Loucy (cell line): ENCODE data around the gene RBP3.

Source experiments
- H2AFZ ChIP-seq: fragments of 200-600 bp; sonication (generic); 2 replicates; pipeline ENCODE4 v1.6.0; 2016; ENCODE audit warnings: antibody characterized with exemption, mild to moderate bottlenecking, low read length, moderate library complexity
- H3F3A ChIP-seq: fragments of 200-600 bp; 2 replicates; pipeline ENCODE4 v1.6.0; 2016; ENCODE audit warnings: antibody characterized with exemption, low read depth, mild to moderate bottlenecking
- H3K27me3 ChIP-seq: fragments of 200-600 bp; sonication (generic); 2 replicates; pipeline ENCODE4 v1.6.1; 2014; ENCODE audit warnings: low read length, mild to moderate bottlenecking; ENCODE audit not compliant: insufficient read depth, poor library complexity, severe bottlenecking
- H3K36me3 ChIP-seq: fragments of 200-600 bp; sonication (generic); 2 replicates; pipeline ENCODE4 v1.6.1; 2016; ENCODE audit warnings: low read length; ENCODE audit not compliant: insufficient read depth
- H3K4me1 ChIP-seq: fragments of 200-600 bp; sonication (generic); 2 replicates; pipeline ENCODE4 v1.5.1; 2014; ENCODE audit warnings: low read length, mild to moderate bottlenecking; ENCODE audit not compliant: insufficient read depth, poor library complexity, severe bottlenecking
- H3K4me2 ChIP-seq: fragments of 200-600 bp; sonication (generic); 2 replicates; pipeline ENCODE4 v1.6.0; 2014; ENCODE audit warnings: antibody characterized with exemption, low read length, low read depth, mild to moderate bottlenecking; ENCODE audit not compliant: poor library complexity, severe bottlenecking
- H3K4me3 ChIP-seq: fragments of 200-600 bp; sonication (generic); 2 replicates; pipeline ENCODE4 v1.5.1; 2014; ENCODE audit warnings: low read length, mild to moderate bottlenecking, mixed read lengths; ENCODE audit not compliant: poor library complexity, severe bottlenecking
- H3K79me2 ChIP-seq: fragments of 200-600 bp; sonication (generic); 2 replicates; pipeline ENCODE4 v1.6.1; 2014; ENCODE audit warnings: low read length; ENCODE audit not compliant: insufficient read depth
- H3K9ac ChIP-seq: fragments of 200-600 bp; sonication (generic); 2 replicates; pipeline ENCODE4 v1.6.0; 2014; ENCODE audit warnings: mild to moderate bottlenecking, low read depth, low read length, moderate library complexity; ENCODE audit not compliant: poor library complexity, severe bottlenecking
- H3K9me2 ChIP-seq: fragments of 200-600 bp; sonication (generic); replicated peaks from 2 replicates; pipeline ENCODE4 v1.6.1; 2016; ENCODE audit warnings: low read depth, low read length, mixed read lengths
- H3K9me3 ChIP-seq: fragments of 200-600 bp; sonication (generic); 2 replicates; pipeline ENCODE4 v1.6.1; 2014; ENCODE audit warnings: mild to moderate bottlenecking, antibody characterized with exemption, low read length, low read depth; ENCODE audit not compliant: insufficient read depth
- H4K20me1 ChIP-seq: fragments of 200-600 bp; sonication (generic); 2 replicates; pipeline ENCODE4 v1.6.0; 2014; ENCODE audit warnings: antibody characterized with exemption, low read length, mild to moderate bottlenecking; ENCODE audit not compliant: insufficient read depth, poor library complexity, severe bottlenecking
- EZH2phosphoT487 ChIP-seq: fragments of 200-600 bp; IDR thresholded peaks from 2 replicates; pipeline ENCODE4 v1.6.1; 2018; ENCODE audit warnings: antibody characterized with exemption, mild to moderate bottlenecking, moderate library complexity, borderline replicate concordance
- TF ChIP-seq, protein P1 (sequence below): fragments of 200-600 bp; sonication (generic); conservative IDR thresholded peaks from 2 replicates; pipeline ENCODE4 v1.5.1; 2014; ENCODE audit warnings: mild to moderate bottlenecking, antibody characterized with exemption, low read length

Gene RBP3

DNA sequence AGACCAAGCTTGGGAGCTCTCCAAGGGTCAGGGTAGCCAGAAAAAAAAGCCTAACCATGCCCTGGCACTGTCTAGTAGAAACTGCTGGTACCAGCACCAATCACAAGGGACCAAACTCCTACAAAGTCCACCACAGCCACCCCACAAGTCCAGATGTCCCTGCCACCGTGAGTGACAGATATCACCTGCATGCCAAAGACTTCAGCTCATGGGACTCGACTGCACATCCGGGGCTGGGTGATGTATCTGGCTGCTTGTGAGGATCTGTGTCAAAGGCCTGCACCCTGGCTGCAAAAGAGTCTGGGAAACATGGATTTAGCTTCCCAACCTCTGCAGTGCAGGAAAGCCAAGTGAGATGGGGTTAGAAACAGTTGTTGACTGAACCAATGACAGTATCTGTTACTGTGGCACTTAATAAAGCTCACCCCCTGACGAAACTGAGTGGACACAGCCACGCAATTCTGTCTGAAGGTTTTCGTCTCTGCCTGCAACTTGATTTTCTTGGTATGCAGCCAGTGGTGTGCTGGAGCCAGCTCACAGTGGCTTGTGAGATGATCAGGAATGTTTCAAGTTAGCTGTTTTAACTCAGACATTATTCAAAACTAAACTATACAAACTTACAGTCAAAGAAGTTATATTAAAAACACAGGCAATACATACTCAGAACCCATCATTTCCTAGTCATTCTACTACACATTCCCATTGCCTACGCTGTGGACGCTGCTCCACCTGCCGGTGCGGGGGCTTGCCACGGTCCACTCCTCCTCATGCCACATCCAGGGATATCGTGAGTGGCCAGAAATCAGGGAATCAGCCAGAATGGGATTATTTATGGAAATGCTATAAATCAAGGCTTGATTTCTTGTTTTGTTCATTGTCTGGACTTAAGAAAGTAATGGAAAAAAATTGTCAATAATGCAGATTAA lies 26.7 kb downstream of the RBP3 start:
- no peaks in the 10 kb centered on the region for H3K9me3 ChIP-seq
- no peaks in the 10 kb centered on the region for H3K27me3 ChIP-seq
- H3K4me1 ChIP-seq = peaks cover 8% of the 10 kb centered on the region
- H3F3A ChIP-seq = no peaks in the 10 kb centered on the region
- no peaks in the 10 kb centered on the region for H3K36me3 ChIP-seq
- no peak overlapping the region for H3K9ac ChIP-seq
- no peaks in the 10 kb centered on the region for H4K20me1 ChIP-seq
- no peaks in the 10 kb centered on the region for H3K79me2 ChIP-seq
- no peak overlapping the region for H3K4me3 ChIP-seq
- H3K4me2 ChIP-seq = no peak overlapping the region
- H2AFZ ChIP-seq = no peak overlapping the region
- H3K9me2 ChIP-seq = no peaks in the 10 kb centered on the region
- TF ChIP-seq, protein P1, sequence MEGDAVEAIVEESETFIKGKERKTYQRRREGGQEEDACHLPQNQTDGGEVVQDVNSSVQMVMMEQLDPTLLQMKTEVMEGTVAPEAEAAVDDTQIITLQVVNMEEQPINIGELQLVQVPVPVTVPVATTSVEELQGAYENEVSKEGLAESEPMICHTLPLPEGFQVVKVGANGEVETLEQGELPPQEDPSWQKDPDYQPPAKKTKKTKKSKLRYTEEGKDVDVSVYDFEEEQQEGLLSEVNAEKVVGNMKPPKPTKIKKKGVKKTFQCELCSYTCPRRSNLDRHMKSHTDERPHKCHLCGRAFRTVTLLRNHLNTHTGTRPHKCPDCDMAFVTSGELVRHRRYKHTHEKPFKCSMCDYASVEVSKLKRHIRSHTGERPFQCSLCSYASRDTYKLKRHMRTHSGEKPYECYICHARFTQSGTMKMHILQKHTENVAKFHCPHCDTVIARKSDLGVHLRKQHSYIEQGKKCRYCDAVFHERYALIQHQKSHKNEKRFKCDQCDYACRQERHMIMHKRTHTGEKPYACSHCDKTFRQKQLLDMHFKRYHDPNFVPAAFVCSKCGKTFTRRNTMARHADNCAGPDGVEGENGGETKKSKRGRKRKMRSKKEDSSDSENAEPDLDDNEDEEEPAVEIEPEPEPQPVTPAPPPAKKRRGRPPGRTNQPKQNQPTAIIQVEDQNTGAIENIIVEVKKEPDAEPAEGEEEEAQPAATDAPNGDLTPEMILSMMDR = no peak
- TF ChIP-seq EZH2phosphoT487 = no peak

DNA sequence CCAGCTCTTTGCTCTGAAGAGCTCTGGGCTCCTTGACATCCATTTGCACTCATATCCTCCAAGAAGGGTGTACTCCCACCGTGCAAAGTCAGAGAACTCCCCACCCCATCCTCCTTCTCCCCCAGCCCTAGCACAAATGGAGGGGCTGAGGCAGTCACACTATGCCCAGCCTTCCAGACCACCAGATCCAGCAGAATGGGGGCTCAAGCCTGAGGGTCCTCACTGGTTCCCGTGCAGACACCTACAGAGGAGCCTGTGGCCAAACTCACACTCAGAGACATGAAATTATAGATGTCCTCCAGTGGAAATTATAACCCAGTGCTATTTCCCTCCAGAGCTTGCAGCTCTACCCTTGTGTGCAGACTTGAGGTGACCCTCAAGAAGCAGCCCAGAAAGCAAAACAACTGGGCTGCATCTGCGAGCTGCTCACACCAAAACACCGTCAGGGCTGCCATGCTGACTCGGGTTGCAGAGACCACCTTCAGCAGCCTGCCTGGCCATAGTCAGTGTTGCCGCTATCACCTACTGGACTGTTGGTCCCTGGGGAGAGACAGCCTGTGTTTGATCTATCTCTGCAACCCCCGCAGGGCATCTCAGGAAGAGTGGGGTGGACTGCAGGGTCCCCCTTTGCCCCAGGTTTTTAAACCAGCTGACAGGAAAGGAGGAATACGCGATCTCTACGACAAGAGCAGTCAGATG lies 28.5 kb downstream of the RBP3 start:
- no peaks in the 10 kb centered on the region for H3K9me3 ChIP-seq
- peaks cover 8% of the 10 kb centered on the region for H3K4me1 ChIP-seq
- no peaks in the 10 kb centered on the region for H3K27me3 ChIP-seq
- H2AFZ ChIP-seq = no peak overlapping the region
- no peaks in the 10 kb centered on the region for H3K36me3 ChIP-seq
- no peaks in the 10 kb centered on the region for H3F3A ChIP-seq
- H3K9me2 ChIP-seq = no peaks in the 10 kb centered on the region
- H3K9ac ChIP-seq = no peak overlapping the region
- H3K4me2 ChIP-seq = peak overlapping the region; percentile 30
- no peak overlapping the region for H3K4me3 ChIP-seq
- H3K79me2 ChIP-seq = no peaks in the 10 kb centered on the region
- no peaks in the 10 kb centered on the region for H4K20me1 ChIP-seq
- TF ChIP-seq EZH2phosphoT487 = no peak
- TF ChIP-seq, protein P1 = no peak

DNA sequence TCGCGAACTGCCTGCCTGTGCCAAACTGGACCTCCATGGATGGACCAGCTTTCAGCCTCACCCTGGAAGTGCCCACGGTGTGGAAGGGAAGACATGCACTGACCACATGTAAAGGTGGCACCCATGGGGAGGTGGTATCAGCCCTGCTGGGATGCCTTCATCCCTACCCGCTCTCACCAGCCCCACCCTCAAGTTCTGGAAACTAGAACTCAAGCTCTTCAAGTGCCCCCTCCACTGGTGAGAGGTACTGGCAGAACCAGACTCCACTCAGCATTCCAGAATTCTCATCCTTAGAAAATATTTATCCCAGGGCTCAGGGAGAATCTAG lies 30.0 kb downstream of the RBP3 start:
- Histone ChIP-seq H4K20me1 (no peaks in the 10 kb centered on the region), H2AFZ (no peak overlapping the region), H3K4me1 (peaks cover 9% of the 10 kb centered on the region), H3K9me3 (no peaks in the 10 kb centered on the region), H3F3A (no peaks in the 10 kb centered on the region), H3K36me3 (no peaks in the 10 kb centered on the region), H3K27me3 (no peaks in the 10 kb centered on the region), H3K4me2 (no peak overlapping the region), H3K9ac (no peak overlapping the region), H3K4me3 (no peak overlapping the region), H3K79me2 (no peaks in the 10 kb centered on the region), H3K9me2 (no peaks in the 10 kb centered on the region)
- TF ChIP-seq, protein P1 = no peak
- TF ChIP-seq EZH2phosphoT487 = no peak
